Umbilical cord (tissue), 2 donors: ENCODE measurements around the gene SORBS2. TPM values are rescaled to one million over a fixed set of nuclear protein-coding genes. Genes with fewer than 3 reads are reported as not detected.
A peak's percentile ranks its signal among the peaks of the same experiment; 100 is the strongest.

Source experiments
- DNase-seq: peaks from one replicate; pipeline ENCODE4 v3.0.0-alpha.2; 2015; ENCODE audit warnings: low spot score
- total RNA-seq: library from RNA; depleted of rRNA; stranded (reverse); fragments of >200 nt; gene quantifications from one replicate; pipeline ENCODE4 v1.2.3, GENCODE V29; 2014; ENCODE audit warnings: low replicate concordance; ENCODE audit not compliant: insufficient read depth

SORBS2 gene
- total RNA-seq, 1 donor from 2014 or later, result 354 TPM

DNA sequence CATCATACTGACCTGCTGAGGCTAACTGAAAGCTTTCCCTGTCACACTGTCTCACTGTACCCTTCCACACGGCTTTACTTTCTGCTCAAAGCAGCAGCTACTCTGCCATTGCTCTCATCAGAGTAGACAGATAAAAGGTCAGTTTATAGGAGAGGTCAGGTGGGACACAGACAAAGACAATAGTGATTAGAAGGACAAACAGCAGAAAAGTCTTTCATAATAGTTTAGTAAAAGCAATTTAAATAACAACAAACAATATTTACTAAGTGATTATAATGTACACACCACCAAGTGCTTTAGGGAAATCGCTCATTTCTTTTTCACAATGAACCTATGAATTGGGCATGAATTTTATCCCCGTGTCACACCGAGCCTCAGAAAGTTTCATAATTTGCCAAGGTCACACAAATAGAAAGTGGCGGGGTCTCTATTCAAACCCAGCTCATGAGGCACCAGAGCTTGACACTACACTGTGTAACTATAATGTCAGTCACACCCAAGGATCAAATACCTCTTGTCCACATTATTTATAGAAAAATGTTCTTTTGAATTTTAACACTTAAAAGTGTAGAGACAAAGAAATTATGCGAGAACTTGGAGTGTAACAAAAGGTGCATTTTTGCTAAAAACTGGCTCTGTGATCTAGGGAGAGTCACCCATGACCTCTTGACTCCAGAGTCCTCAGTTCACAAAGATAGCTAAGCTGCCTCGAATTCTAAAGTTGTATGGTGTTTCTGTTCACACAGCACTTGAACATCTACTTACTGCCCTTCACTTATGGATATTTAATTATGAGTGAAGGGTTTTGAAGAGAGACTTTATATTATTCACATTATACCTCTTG is 24.5 kb upstream of the SORBS2 start:
- DNase-seq, result no peak

GRCh38 chr4:185835814-185836213 is 23.8 kb upstream of the SORBS2 start:
- no peak for DNase-seq

DNA sequence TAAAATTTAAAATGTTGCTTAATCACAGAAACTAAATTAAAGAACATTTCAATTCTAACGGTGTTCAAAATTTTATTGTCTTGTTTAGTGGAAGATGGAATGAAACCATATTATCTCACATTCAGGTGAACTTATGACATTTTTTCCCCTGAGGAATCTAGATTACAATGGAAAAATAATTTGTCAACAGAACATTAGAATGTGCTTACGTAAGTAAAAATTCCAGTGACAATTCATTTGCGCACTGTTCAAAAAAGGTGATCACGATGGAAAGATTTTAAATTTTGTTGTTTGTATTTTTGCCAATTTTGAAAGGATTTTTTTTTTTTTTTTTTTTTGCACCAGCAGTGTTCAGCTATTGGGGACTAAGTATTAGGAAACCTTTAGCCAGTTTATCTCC is 23.3 kb upstream of the SORBS2 start:
- DNase-seq, result no peak

GRCh38 chr4:185834778-185835177 is 22.8 kb upstream of the SORBS2 start:
- no peak for DNase-seq

- no peak for DNase-seq
These were observed 22.1 kb upstream of the SORBS2 start for GRCh38 chr4:185834088-185834487.

- DNase-seq, result peak; percentile 42
These were observed 21.1 kb upstream of the SORBS2 start for GRCh38 chr4:185833055-185833598.

DNA sequence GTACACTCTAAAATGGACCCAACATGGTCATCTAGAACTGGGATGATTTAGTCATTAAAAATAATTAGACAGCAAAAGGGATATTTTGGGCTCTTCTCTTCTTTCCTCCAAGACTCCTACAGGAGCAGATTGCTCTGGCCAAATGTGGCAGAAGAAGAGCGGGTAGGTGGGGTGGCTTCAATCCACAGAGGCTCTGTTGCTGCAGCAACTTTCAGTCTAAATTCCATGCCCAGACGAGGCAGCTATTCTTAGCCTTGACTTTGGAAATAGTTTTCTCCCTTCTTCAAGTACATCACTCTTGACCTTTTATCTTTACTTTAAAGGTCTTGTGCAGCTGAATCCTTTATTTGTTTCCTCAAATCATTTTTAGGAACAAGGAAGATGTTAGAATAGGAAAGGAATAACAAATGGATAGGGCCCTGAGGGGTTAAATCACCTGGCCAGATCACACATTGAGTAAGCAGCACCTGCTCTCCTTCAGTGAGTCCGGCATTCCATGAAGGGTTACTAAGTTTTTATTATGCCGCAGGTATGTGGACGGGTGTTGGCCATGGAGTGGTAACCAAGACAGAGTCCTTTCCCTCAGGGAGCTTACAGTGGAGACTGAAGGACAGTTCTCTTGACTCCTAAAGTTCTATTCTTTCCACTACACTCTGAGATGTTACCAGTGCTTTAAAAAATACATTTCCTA is 19.3 kb upstream of the SORBS2 start:
- DNase-seq, result no peak

DNA sequence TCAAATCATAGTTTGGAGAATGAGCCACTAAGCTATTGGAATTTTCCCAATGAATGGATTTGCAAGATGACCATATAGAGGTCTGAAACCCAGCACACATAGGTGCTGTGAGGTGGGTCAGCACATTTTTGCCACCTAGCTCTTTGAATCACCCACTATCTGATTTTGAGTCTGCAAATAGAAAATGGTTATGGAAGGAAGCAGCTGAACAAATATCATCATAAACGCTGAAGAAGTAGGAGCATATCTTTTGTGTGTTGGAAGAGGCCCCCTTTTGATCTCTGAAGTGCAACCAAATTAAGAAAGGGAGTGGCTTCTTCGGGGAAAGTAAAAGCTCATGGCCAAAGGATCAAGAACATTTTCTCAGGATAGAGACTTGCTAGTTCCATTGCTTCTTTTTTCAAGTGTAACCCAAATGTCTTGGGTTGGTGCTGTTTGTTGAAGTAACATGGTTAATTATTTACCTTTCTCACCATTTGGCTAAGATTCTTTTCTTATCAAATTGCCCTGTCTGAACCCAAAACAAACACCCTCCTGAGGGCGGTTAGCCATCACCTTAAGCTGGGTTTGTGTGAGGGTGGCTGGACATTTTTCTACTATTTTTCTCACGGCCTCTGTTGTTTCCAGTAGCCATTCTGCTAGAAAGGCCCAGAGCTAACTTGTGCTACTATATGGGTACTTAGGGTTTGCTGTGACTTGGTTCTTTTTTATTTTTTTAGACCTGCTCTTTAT is 18.4 kb upstream of the SORBS2 start:
- DNase-seq, result no peak

- no peak for DNase-seq
These were observed 14.4 kb upstream of the SORBS2 start for GRCh38 chr4:185826381-185826780.

DNA sequence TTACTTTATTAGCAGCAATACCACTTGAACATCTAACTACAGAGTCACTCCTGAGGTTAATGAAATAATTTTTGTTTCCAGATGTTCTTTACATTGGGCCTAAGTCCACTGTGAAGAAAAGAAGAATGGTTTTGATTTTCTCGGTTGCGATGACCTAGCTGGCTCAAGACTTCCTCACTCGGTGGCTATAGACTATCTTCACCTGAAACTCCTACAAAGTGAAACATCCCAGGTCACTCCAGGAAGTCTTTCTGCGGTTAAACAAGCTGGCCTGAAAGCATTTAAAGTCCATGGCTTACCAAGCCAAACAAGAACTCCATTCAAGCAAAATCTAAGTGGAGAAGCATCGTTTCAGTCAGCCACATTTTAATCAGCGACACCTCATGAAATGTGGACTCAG is 13.7 kb upstream of the SORBS2 start:
- no peak for DNase-seq

GRCh38 chr4:185822791-185823190 is 10.8 kb upstream of the SORBS2 start:
- no peak for DNase-seq

GRCh38 chr4:185821029-185821419 is 9.0 kb upstream of the SORBS2 start:
- DNase-seq, result no peak

DNA sequence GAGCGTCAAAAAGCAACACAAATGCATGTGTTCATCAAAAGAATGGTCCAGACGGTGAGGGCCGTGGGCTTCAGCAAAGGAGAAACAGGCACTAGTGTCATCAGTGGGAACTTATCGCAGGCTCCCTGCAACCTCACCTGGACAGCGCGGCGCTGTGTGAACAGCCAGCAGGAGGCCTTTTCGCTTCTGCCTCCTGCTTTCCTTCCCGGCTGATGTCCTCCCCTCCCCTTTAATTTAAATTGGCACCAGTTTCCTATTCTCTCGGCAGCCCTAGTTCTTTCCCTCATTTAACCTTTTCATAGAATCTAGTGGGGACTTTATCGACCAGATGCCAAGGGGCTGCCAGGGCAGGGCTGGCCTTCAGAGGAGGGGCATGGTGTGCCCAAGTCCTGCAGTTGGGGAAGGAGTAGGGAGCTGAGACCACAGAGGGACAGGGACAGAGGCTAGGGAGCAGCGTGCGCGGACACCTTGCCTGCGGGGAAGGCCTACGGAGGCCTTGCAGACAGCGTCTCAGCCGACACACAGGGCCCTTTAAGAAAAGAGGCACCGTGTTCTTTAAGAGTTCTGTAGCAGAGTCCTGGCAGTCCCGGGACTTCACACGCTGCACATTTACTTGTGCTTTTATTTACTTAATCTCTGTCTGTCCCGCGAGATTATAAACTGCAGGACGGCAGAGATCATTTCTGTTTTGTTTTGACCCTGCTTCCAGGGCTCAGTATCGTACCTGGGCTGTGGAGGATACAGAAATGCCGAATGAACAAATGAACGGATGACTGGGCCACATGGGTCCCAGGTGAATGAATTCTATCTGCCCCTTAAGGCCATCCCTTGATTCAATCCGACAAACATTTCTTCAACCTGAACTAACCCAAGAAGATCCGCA is 8.4 kb upstream of the SORBS2 start:
- DNase-seq, result no peak

GRCh38 chr4:185819144-185819543 is 7.2 kb upstream of the SORBS2 start:
- no peak for DNase-seq

- DNase-seq, result no peak
These were observed 5.4 kb upstream of the SORBS2 start for GRCh38 chr4:185817403-185817818.

DNA sequence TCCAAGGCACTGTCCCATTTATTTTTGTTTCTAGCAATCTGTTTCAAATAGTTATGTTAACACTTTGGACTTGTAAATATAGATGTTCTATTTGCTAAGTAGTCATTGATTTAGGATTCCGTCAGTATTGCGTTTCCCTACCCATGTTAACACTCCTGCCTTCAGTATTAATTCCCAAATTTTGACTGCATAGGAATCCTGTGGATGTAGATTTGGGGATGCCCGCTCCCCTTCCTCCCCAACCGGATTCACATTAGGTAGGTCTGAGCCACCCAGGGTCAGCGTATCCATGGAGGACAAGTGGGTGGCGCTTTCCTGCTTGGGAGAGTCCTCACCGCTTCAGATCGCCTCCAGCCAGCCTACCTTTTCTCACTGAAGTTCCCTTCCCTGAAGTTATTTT is 1.1 kb upstream of the SORBS2 start:
- DNase-seq, result no peak

DNA sequence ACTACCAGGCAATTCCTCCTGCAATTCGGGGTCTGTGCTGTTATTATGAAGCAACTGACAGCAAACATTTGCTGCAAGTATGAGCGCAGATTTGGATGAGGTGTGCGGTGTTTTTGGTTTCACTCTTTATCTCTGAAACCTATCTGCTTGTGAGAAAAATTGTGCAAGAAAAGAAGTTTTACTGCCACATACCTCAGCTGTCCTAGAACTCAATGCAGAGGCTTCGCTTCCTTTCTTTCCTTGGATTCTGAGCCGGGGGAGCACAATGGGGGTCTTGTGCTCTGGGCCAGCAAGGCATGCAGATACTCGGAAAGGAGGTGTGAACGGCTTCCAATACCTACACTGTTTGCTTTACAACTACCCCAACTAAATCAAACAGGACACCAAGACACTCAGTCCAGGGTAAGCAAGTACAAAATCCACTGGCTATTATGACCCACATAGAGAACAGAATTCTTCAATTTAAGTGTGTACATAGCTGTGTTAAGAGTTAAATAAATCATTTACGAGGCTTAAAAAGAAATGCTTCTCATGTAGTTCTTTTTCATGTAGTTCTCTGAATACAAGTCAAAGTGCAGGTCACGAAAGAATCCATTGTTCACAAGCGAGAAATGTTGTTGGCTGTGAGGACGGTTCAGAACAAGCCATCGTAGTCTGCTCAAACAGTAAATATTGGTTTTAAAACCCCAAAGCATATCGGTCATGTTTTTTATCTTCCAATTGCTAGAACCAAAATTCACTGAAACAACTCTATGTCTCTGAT is 1.1 kb downstream of the SORBS2 start:
- DNase-seq, result peak; percentile 40

- no peak for DNase-seq
These were observed 2.4 kb downstream of the SORBS2 start for GRCh38 chr4:185809533-185810071.

DNA sequence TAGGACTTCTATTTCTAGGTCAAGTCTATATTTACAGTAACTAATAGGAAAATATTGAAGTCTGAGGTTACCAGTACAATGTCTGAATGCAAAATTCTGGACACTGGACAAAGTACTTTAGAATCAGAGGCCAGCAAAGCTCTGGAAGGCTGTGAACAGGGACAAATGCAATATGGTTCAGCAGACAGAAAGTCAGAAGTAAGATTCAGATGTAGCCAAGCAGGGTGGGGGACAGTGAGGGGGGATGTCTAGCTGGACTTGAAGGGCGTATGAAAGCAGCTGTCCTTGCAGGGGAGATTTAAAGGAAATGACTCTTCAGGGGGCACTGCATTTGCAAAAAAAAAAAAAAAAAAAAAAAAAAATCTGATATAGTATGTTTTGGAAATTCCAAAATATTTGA is 2.9 kb downstream of the SORBS2 start:
- DNase-seq, result peak; percentile 13

DNA sequence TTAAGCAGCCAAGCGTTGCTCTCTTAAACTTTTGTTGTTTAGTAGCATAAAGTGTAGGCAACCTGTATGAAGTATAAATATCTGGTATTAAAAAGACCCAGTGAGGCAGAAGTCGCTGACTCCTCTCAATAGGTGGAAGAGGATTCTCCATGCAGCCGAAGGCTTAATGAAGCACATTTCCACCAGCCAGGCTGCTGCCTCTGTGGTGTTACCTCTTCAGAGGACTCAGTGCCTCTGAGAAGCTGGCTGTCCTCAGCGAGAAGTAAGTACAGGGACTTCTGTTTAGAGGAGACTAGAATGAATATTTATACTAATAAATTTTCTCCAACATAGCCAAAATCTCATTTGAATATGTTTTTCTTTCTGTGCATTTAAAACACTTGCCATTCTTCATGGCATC is 6.0 kb downstream of the SORBS2 start:
- DNase-seq, result no peak
